CD4-positive, alpha-beta memory T cell (primary cell): Measurements from ENCODE around the gene PTPRG. TPM values are rescaled to one million over a fixed set of nuclear protein-coding genes. Genes with fewer than 3 reads are reported as not detected.

Experiments used
- CTCF ChIA-PET: fragments of 350-600 bp; sonication (Branson Sonifier 250); formaldehyde crosslinking; loops from one replicate; lab custom pipeline; 2021; ENCODE audit warnings: inconsistent platforms; ENCODE audit not compliant: partially characterized antibody; lab: Charles Lee
- POLR2A ChIA-PET: fragments of 350-600 bp; sonication (Branson Sonifier 250); formaldehyde crosslinking; loops from one replicate; lab custom pipeline; 2021; ENCODE audit not compliant: partially characterized antibody; lab: Charles Lee
- DNase-seq, 5 donors: peaks; one replicate each; pipeline versions ENCODE4 v3.0.0 to v3.0.0-alpha.2; 2020 to 2022; ENCODE audit warnings: mixed read lengths in 1 of 5
- H3K27ac ChIP-seq: one replicate; pipeline ENCODE4 v1.7.0; 2013; ENCODE audit warnings: low read depth, low read length
- H3K27me3 ChIP-seq: 2 replicates; pipeline ENCODE4 v1.7.0; 2013; ENCODE audit warnings: mild to moderate bottlenecking, low read length, moderate library complexity; ENCODE audit not compliant: insufficient read depth
- H3K36me3 ChIP-seq: 2 replicates; pipeline ENCODE4 v1.7.0; 2013; ENCODE audit warnings: mild to moderate bottlenecking, low read length, moderate library complexity; ENCODE audit not compliant: insufficient read depth
- H3K4me1 ChIP-seq: 2 replicates; pipeline ENCODE4 v1.7.0; 2013; ENCODE audit warnings: mild to moderate bottlenecking, low read length, moderate library complexity; ENCODE audit not compliant: insufficient read depth
- H3K4me3 ChIP-seq, 2 donors: one replicate each; pipeline ENCODE4 v1.7.0; 2013; ENCODE audit warnings: low read length in 2 of 2, mild to moderate bottlenecking in 1 of 2
- H3K9me3 ChIP-seq, 2 donors: one replicate each; pipeline ENCODE4 v1.7.0; 2013; ENCODE audit warnings: low read length in 2 of 2, control low read depth in 1 of 2; ENCODE audit not compliant: control insufficient read depth in 1 of 2
- H3K27ac Mint-ChIP-seq, 7 donors: one replicate each; pipeline ENCODE4 v1.8.0; 2020 to 2021; ENCODE audit warnings: mixed read lengths in 7 of 7, mild to moderate bottlenecking in 6 of 7, inconsistent platforms in 3 of 7, moderate library complexity in 3 of 7
- H3K27me3 Mint-ChIP-seq, 2 donors: one replicate each; pipeline ENCODE4 v1.8.0; 2020 to 2021; ENCODE audit warnings: mixed read lengths in 2 of 2
- H3K36me3 Mint-ChIP-seq, 2 donors: one replicate each; pipeline ENCODE4 v1.8.0; 2020 to 2021; ENCODE audit warnings: mixed read lengths in 2 of 2, inconsistent platforms in 1 of 2, mild to moderate bottlenecking in 1 of 2
- H3K4me1 Mint-ChIP-seq, 4 donors: one replicate each; pipeline ENCODE4 v1.8.0; 2020 to 2021; ENCODE audit warnings: mixed read lengths in 4 of 4, mild to moderate bottlenecking in 1 of 4
- H3K4me3 Mint-ChIP-seq, 8 donors: one replicate each; pipeline ENCODE4 v1.8.0; 2020 to 2021; ENCODE audit warnings: mixed read lengths in 8 of 8, mild to moderate bottlenecking in 7 of 8, moderate library complexity in 6 of 8, inconsistent platforms in 3 of 8
- H3K9me3 Mint-ChIP-seq, 8 donors: one replicate each; pipeline ENCODE4 v1.8.0; 2020 to 2021; ENCODE audit warnings: mixed read lengths in 8 of 8, mild to moderate bottlenecking in 5 of 8, inconsistent platforms in 3 of 8, moderate library complexity in 1 of 8
- intact Hi-C: fragments of 100-400 bp; cut with micrococcal nuclease; formaldehyde crosslinking; loops from one replicate; pipeline ENCODE4 v1.15.1; 2023
- polyA plus RNA-seq, 2 donors: library from polyadenylated mRNA; unstranded; fragments of 300-500 nt; fragmentation: Illumina TruSeq; gene quantifications; one replicate each; pipeline ENCODE4 v1.2.3, GENCODE V29; 2021
- total RNA-seq, 2 experiments: library from RNA; stranded (reverse); gene quantifications; one replicate each; pipeline ENCODE4 v1.2.3, GENCODE V29; 2021

The PTPRG gene
- total and polyA plus RNA-seq, 4 experiments from 2014 or later = not detected

GRCh38 chr3:61943975-61944374 lies 382.6 kb downstream of the PTPRG start:
- Mint-ChIP-seq H3K27me3 (no peaks in the 10 kb centered on the region), H3K4me3 (no peak overlapping the region), H3K9me3 (peaks cover 0 to 5% (median 2%) of the 10 kb centered on the region in 8 donors), H3K36me3 (no peaks in the 10 kb centered on the region), H3K27ac (no peak overlapping the region), H3K4me1 (no peaks in the 10 kb centered on the region)
- no peaks in the 10 kb centered on the region for H3K4me1 ChIP-seq
- no peak overlapping the region for H3K27ac ChIP-seq
- CTCF ChIA-PET = no interaction called here
- intact Hi-C loops = no loop called here
- POLR2A ChIA-PET = no interaction called here
- no peaks in the 10 kb centered on the region for H3K27me3 ChIP-seq
- DNase-seq = no peak
- H3K9me3 ChIP-seq = no peaks in the 10 kb centered on the region
- H3K4me3 ChIP-seq = no peak overlapping the region
- no peaks in the 10 kb centered on the region for H3K36me3 ChIP-seq

DNA sequence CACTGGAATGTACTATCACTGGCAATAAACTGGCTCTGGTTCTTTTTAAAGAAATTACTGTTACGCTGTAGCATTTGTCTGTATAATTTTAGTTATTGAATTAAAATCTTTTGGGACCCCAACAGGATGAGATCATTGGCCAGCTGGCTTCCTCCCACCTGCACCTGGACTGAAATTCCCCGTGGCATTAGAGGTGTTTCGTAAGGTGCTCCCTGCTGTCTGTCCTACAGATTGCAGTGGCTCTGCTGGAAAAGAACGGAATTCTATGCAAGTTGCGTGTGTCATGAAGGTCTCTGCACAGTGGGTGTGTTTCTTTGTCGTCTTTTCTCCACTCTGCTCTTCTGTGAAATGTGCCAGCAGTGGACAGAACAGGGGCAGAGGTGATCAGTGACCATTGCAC lies 383.4 kb downstream of the PTPRG start:
- no peak overlapping the region for H3K4me3 ChIP-seq
- no peaks in the 10 kb centered on the region for H3K9me3 ChIP-seq
- H3K27ac Mint-ChIP-seq = no peak overlapping the region
- H3K9me3 Mint-ChIP-seq = peaks cover 0 to 5% (median 2%) of the 10 kb centered on the region in 8 donors
- CTCF ChIA-PET = no interaction called here
- intact Hi-C loops = no loop called here
- no peak overlapping the region for H3K27ac ChIP-seq
- no peak for DNase-seq
- H3K36me3 ChIP-seq = no peaks in the 10 kb centered on the region
- H3K4me3 Mint-ChIP-seq = no peak overlapping the region
- no peaks in the 10 kb centered on the region for H3K27me3 ChIP-seq
- H3K4me1 ChIP-seq = no peaks in the 10 kb centered on the region
- no peaks in the 10 kb centered on the region for H3K36me3 Mint-ChIP-seq
- H3K27me3 Mint-ChIP-seq = no peaks in the 10 kb centered on the region
- H3K4me1 Mint-ChIP-seq = no peaks in the 10 kb centered on the region
- POLR2A ChIA-PET = no interaction called here

GRCh38 chr3:61945657-61946056 lies 384.3 kb downstream of the PTPRG start:
- intact Hi-C loops = no loop called here
- POLR2A ChIA-PET = no interaction called here
- no peaks in the 10 kb centered on the region for H3K27me3 Mint-ChIP-seq
- no peak overlapping the region for H3K4me3 ChIP-seq
- CTCF ChIA-PET = no interaction called here
- no peaks in the 10 kb centered on the region for H3K4me1 Mint-ChIP-seq
- H3K9me3 ChIP-seq = no peaks in the 10 kb centered on the region
- H3K27me3 ChIP-seq = no peaks in the 10 kb centered on the region
- no peak overlapping the region for H3K27ac ChIP-seq
- no peak overlapping the region for H3K4me3 Mint-ChIP-seq
- no peaks in the 10 kb centered on the region for H3K36me3 Mint-ChIP-seq
- no peaks in the 10 kb centered on the region for H3K4me1 ChIP-seq
- no peaks in the 10 kb centered on the region for H3K36me3 ChIP-seq
- H3K9me3 Mint-ChIP-seq = peaks cover 0 to 5% (median 2%) of the 10 kb centered on the region in 8 donors
- no peak overlapping the region for H3K27ac Mint-ChIP-seq
- DNase-seq = no peak

DNA sequence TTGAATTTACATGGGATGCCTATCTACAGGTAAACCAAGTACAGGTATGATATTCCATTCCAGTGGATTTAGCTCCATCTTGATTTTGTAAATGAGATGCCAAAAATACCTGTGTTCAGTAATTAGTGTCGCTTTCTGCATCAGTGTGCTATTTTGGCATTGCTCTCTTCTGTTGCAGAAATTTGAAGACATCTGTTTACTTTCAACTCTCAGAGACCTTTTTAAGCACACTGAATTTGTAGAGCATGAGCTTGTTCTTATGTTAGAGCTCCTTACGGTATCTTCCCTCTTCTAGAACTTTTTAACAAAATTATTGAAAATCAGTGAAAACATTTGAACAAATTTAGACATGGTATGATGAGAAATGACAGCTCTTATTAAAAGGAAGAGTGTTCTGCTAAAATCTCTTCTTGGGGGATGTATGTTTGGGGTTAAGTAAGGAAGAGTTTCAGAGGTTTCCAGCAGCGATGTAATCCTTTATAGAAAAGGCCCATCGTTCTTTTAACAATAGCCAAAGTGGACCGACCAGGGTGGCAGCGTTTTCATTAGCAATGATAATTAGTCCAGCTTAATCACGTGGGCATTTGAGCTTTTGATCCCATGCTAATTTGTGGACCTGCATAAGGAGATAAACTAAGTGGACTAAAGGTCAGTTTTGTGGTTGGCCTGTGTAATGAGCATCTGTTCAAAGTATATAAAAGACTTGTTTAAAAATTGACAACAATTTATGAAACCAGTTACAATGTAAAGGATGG lies 385.4 kb downstream of the PTPRG start:
- Mint-ChIP-seq H3K27ac (no peak overlapping the region), H3K4me1 (no peaks in the 10 kb centered on the region), H3K27me3 (no peaks in the 10 kb centered on the region), H3K36me3 (no peaks in the 10 kb centered on the region), H3K9me3 (peaks cover 0 to 5% (median 2%) of the 10 kb centered on the region in 8 donors), H3K4me3 (no peak overlapping the region)
- no peak overlapping the region for H3K27ac ChIP-seq
- no peak overlapping the region for H3K4me3 ChIP-seq
- H3K4me1 ChIP-seq = no peaks in the 10 kb centered on the region
- ChIA-PET POLR2A (no interaction called here), CTCF (no interaction called here)
- DNase-seq = no peak
- H3K36me3 ChIP-seq = no peaks in the 10 kb centered on the region
- no peaks in the 10 kb centered on the region for H3K27me3 ChIP-seq
- no peaks in the 10 kb centered on the region for H3K9me3 ChIP-seq
- intact Hi-C loops = no loop called here

DNA sequence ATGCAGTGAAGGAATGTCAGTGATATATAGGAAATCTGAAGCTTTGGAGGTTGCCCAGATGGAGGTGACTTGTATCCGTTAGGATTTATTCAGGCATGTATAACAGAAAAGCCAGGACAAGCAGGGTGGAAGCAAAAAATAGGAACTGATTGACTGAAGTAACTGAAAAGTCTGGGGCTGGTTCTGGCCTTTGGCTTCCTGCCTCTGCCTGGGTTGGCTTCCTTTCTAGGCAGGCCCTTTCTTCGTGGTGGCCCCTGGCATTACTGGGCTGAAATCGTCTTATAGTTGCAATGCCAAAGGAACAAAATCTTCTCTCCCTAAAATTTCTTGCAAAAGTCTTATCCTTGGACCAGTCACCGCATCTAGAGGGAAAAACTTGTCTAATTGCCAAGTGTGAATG lies 386.1 kb downstream of the PTPRG start:
- intact Hi-C loops = no loop called here
- no peaks in the 10 kb centered on the region for H3K36me3 ChIP-seq
- H3K4me3 ChIP-seq = no peak overlapping the region
- Mint-ChIP-seq H3K4me1 (no peaks in the 10 kb centered on the region), H3K27ac (no peak overlapping the region), H3K36me3 (no peaks in the 10 kb centered on the region), H3K4me3 (no peak overlapping the region), H3K9me3 (peaks cover 0 to 5% (median 2%) of the 10 kb centered on the region in 8 donors), H3K27me3 (no peaks in the 10 kb centered on the region)
- no peak for DNase-seq
- no peaks in the 10 kb centered on the region for H3K9me3 ChIP-seq
- ChIA-PET POLR2A (no interaction called here), CTCF (no interaction called here)
- H3K27me3 ChIP-seq = no peaks in the 10 kb centered on the region
- H3K27ac ChIP-seq = no peak overlapping the region
- no peaks in the 10 kb centered on the region for H3K4me1 ChIP-seq

DNA sequence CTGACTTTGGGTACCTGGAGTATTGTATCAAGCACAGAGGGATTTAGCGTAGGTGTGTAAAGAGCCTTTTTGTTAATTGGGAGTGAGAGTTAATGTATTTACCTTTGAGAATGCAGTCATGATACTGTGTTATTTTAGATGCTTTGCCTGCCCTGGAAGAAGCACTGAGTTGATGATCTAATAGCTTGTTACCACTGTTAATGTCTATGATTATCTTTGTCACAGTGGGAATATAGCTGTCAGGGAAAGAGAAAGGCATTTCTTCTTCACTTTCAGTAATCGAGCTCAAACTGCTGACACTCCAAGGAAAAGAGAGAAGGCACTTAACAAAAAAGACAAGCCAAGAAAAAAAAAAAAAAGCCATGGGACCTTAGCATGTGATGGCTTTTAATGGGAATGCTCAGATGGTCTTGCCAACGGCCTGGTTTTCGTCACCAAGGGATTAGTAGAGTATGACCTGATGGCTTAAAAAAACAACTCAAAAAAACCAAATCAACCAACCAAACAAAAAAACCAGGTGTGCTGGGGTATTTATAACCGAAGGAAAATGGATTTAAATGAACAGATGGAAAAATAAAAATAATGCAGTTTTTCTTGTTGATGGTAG lies 387.4 kb downstream of the PTPRG start:
- CTCF ChIA-PET = no interaction called here
- DNase-seq = no peak
- POLR2A ChIA-PET = interaction anchor here (0.6 kb wide), 1 partner anchor 13 kb away, joined by 3 read pairs; no protein-coding TSS in a partner anchor
- Mint-ChIP-seq H3K27ac (no peak overlapping the region), H3K9me3 (peaks cover 0 to 3% (median 0%) of the 10 kb centered on the region in 8 donors), H3K36me3 (no peaks in the 10 kb centered on the region), H3K4me1 (no peaks in the 10 kb centered on the region), H3K4me3 (no peak overlapping the region), H3K27me3 (no peaks in the 10 kb centered on the region)
- Histone ChIP-seq H3K4me3 (no peak overlapping the region), H3K36me3 (no peaks in the 10 kb centered on the region), H3K4me1 (no peaks in the 10 kb centered on the region), H3K27me3 (no peaks in the 10 kb centered on the region), H3K9me3 (no peaks in the 10 kb centered on the region), H3K27ac (no peak overlapping the region)
- intact Hi-C loops = no loop called here

GRCh38 chr3:61954097-61954540 lies 392.7 kb downstream of the PTPRG start:
- no peaks in the 10 kb centered on the region for H3K36me3 ChIP-seq
- H3K4me3 ChIP-seq = no peak overlapping the region
- H3K27ac ChIP-seq = no peak overlapping the region
- peaks cover 0 to 1% (median 0%) of the 10 kb centered on the region in 8 donors for H3K9me3 Mint-ChIP-seq
- no peak overlapping the region for H3K4me3 Mint-ChIP-seq
- no peak overlapping the region for H3K27ac Mint-ChIP-seq
- POLR2A ChIA-PET = no interaction called here
- no peaks in the 10 kb centered on the region for H3K4me1 ChIP-seq
- H3K4me1 Mint-ChIP-seq = no peaks in the 10 kb centered on the region
- no peak for DNase-seq
- H3K9me3 ChIP-seq = no peaks in the 10 kb centered on the region
- intact Hi-C loops = no loop called here
- no peaks in the 10 kb centered on the region for H3K36me3 Mint-ChIP-seq
- CTCF ChIA-PET = no interaction called here
- H3K27me3 ChIP-seq = no peaks in the 10 kb centered on the region
- H3K27me3 Mint-ChIP-seq = no peaks in the 10 kb centered on the region
